AG08396 (cell line): ENCODE measurements around the gene PRMT6.
"Not testable (repeated sequence)": the region's sequence is repeated elsewhere in the genome, so short reads cannot be mapped to it uniquely, and the experiment has no call there.

Source experiments
- DNase-seq: peaks from one replicate; pipeline ENCODE4 v3.0.0; 2012; ENCODE audit warnings: low spot score, mixed read lengths

Gene PRMT6

GRCh38 chr1:107093395-107093794, 36.9 kb downstream of the PRMT6 start:
- DNase-seq = not testable (repeated sequence)

DNA sequence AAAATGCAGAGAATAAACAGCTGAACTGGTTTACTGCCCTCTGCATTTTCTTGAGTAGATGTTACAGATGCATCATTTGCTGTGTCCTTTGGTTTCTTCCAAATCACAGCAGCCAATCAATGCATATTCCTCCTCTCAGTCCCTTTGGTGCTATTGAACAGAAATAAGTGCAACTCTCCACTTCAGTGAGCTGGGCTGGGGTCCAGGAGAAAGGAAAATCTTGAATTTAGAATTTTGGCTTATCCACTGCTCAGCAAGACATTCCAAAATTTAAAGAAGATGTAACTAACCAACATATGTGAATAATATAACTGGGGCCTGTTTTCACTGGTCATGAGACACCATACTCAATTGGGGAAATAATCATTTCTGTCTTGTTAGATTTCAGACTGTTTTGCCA, 39.2 kb downstream of the PRMT6 start:
- DNase-seq = no peak

DNA sequence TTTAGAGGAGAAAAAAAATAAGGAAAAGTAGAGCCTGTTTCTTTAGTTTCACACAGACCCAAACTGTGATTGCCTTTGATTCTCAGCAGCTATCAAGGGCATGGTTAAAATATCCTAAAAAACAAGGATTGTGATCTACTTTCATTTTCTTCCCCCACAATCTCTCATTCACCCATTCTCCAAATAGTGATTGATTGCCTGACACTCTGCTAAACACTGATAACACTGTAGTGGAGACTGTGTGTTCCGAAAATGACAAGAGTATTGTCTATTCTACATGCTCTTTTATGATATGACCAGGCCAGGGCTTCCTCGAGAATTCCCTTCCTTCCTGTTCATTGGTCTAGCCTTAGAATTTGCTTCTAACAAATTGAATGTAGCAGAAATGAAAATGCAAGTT, 40.2 kb downstream of the PRMT6 start:
- DNase-seq = no peak

DNA sequence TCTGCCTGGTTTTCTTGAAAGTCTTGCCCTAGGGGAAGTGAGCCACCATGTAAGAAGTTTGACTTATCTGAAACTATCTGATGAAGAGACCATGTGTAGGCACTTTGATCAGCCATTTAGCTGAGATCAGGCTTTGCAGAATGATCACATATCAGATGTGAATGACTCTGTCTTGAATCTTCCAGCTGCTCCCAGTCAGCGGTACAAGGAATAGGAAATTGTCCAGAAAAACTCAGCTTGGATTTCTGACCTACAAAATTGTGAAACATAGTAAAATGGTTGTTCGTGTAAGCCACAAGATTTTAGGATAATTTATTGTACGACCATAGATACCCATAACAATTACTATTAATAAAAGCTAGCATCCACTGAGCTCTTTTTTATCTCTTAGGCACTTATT, 42.5 kb downstream of the PRMT6 start:
- DNase-seq = no peak

DNA sequence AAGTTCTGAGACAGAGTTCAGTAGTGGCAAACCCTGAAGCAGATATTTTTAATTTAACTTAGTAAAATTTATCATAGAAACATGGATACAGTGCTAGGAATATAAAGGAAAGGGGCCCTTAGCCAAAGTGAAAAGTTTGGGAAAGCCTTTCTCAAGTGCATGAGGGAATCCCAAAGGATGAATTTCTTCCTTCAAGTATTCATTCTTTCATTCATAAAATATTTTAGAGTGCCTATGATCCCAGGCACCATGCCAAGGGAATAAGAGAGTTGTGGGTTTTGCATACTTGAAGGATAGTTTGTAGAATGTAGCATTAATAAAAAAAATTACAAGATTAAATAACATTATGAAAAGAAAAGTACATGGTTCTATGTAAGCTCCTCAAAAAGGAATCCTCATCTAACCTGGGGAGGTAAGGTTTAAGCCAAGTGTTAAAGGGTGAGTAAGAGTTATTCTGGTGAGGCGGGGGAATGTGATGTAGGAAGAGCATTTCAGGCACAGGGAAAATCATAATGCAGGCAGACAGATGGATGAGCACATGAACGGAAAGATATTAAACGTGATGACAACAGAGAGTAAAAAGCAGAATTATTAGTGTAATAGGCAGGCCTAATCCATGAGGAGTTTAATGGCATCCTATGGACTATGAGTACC, 44.0 kb downstream of the PRMT6 start:
- no peak for DNase-seq

DNA sequence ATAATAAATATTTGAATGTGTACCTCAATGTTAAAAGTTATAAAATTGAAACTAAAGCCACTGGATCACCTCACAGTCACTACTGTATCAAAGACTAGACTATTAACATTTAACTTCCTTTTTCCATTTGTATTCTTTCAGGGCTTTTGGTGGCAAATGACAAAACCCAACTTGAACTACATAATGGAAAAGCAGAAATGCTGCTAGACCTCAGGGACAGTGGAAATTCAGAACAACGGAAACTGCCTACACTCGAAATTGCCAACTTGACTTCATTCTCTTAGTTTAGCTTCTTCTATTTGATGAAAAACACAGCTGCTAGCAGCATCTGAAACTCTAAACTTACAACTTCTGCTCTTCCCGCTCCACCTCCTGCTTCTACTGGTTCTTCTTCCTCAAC, 49.4 kb downstream of the PRMT6 start:
- no peak for DNase-seq
